A673 (cell line): ENCODE data around the gene EPS15. TPM values are rescaled to one million over a fixed set of nuclear protein-coding genes. Genes with fewer than 3 reads are reported as not detected.

ENCODE experiments used
- BruUV-seq: library from RNA; stranded (reverse); fragments of 400-500 nt; replicated peaks from 2 replicates; lab custom pipeline; 2021; lab: Mats Ljungman, UMichigan
- CTCF ChIA-PET: fragments of 300-600 bp; sonication (Branson Sonifier 250); formaldehyde crosslinking; loops from one replicate; lab custom pipeline; 2022; ENCODE audit warnings: antibody characterized with exemption; lab: Charles Lee
- POLR2A ChIA-PET: fragments of 300-600 bp; sonication (Branson Sonifier 250); formaldehyde crosslinking; loops from one replicate; lab custom pipeline; 2022; ENCODE audit warnings: antibody characterized with exemption; ENCODE audit not compliant: low non-redundant PET; lab: Charles Lee
- DNase-seq: peaks from one replicate; pipeline ENCODE4 v3.0.0-alpha.2; 2015; ENCODE audit warnings: low spot score
- H3K27ac ChIP-seq: fragments of 200-600 bp; sonication (generic); 2 replicates; pipeline ENCODE4 v1.5.1; 2016; ENCODE audit warnings: mixed run types, low read depth, mild to moderate bottlenecking, mixed read lengths, antibody characterized with exemption, low read length; ENCODE audit not compliant: poor library complexity, severe bottlenecking
- H3K27me3 ChIP-seq: fragments of 200-600 bp; sonication (generic); replicated peaks from 2 replicates; pipeline ENCODE4 v1.6.1; 2017; ENCODE audit warnings: mixed run types, low read depth, mild to moderate bottlenecking, mixed read lengths, antibody characterized with exemption, low read length; ENCODE audit not compliant: insufficient read depth, poor library complexity
- H3K36me3 ChIP-seq: fragments of 200-600 bp; sonication (generic); 2 replicates; pipeline ENCODE4 v1.6.1; 2016; ENCODE audit warnings: mixed run types, mild to moderate bottlenecking, mixed read lengths, antibody characterized with exemption, low read length; ENCODE audit not compliant: insufficient read depth, poor library complexity, severe bottlenecking
- H3K4me1 ChIP-seq: fragments of 200-600 bp; sonication (generic); 2 replicates; pipeline ENCODE4 v1.6.1; 2017; ENCODE audit warnings: mixed run types, mild to moderate bottlenecking, mixed read lengths, antibody characterized with exemption, low read length; ENCODE audit not compliant: insufficient read depth, poor library complexity, severe bottlenecking
- H3K4me3 ChIP-seq: fragments of 200-600 bp; sonication (generic); 2 replicates; pipeline ENCODE4 v1.5.1; 2016; ENCODE audit warnings: low read depth, mixed run types, mild to moderate bottlenecking, mixed read lengths, low read length; ENCODE audit not compliant: poor library complexity, severe bottlenecking
- H3K9me3 ChIP-seq: fragments of 200-600 bp; sonication (generic); 2 replicates; pipeline ENCODE4 v1.6.1; 2016; ENCODE audit warnings: mixed run types, low read depth, mild to moderate bottlenecking, mixed read lengths, antibody characterized with exemption, low read length; ENCODE audit not compliant: poor library complexity, severe bottlenecking
- CTCF ChIP-seq: fragments of 300-800, 200-600 bp; sonication (generic); conservative IDR thresholded peaks from 2 replicates; pipeline ENCODE4 v1.5.1; 2017; ENCODE audit warnings: low read depth, mild to moderate bottlenecking, antibody characterized with exemption, low read length, moderate library complexity, mixed read lengths
- EZH2 ChIP-seq: fragments of 200-600 bp; sonication (generic); IDR thresholded peaks from 2 replicates; pipeline ENCODE4 v1.6.1; 2017; ENCODE audit warnings: borderline replicate concordance, low read depth, mild to moderate bottlenecking, mixed read lengths, antibody characterized with exemption, low read length; ENCODE audit not compliant: poor library complexity, severe bottlenecking
- intact Hi-C: fragments of 100-400 bp; cut with micrococcal nuclease; formaldehyde crosslinking; loops from one replicate; pipeline ENCODE4 v1.10.0; 2022; ENCODE audit not compliant: unreplicated experiment
- total RNA-seq: library from RNA; stranded (reverse); gene quantifications from 2 replicates; pipeline ENCODE4 v1.2.3, GENCODE V29; 2021

EPS15 gene
- total RNA-seq, 1 experiment from 2014 or later, result 50.6 TPM

- Histone ChIP-seq H3K4me3 (no peak overlapping the region), H3K9me3 (no peaks in the 10 kb centered on the region), H3K27me3 (no peaks in the 10 kb centered on the region), H3K27ac (no peak overlapping the region), H3K4me1 (peaks cover 6% of the 10 kb centered on the region), H3K36me3 (no peaks in the 10 kb centered on the region)
- ChIA-PET POLR2A (interaction anchor here (0.7 kb wide), 1 partner anchor 428 kb away, joined by 6 read pairs; no protein-coding TSS in a partner anchor), CTCF (interaction anchor here (1.1 kb wide), 1 partner anchor 193 kb away, joined by 4 read pairs; no protein-coding TSS in a partner anchor)
- intact Hi-C loops, result loop anchor here (2.0 to 10.0 kb wide), 2 partner anchors 193 to 423 kb away; no protein-coding TSS in a partner anchor
- no TSS peak for BruUV-seq
- TF ChIP-seq EZH2 (no peak), CTCF (peak; percentile 64)
- peak; percentile 72 for DNase-seq
Observed at GRCh38 chr1:51341876-51342496, 177.1 kb downstream of the EPS15 start.

GRCh38 chr1:51340380-51340779, 178.7 kb downstream of the EPS15 start:
- intact Hi-C loops, result loop anchor here (10.0 kb wide), 1 partner anchor 424 kb away; no protein-coding TSS in a partner anchor
- Histone ChIP-seq H3K36me3 (no peaks in the 10 kb centered on the region), H3K27me3 (no peaks in the 10 kb centered on the region), H3K9me3 (no peaks in the 10 kb centered on the region), H3K4me3 (no peak overlapping the region), H3K4me1 (peaks cover 6% of the 10 kb centered on the region), H3K27ac (no peak overlapping the region)
- no TSS peak for BruUV-seq
- CTCF ChIA-PET, result no interaction called here
- POLR2A ChIA-PET, result interaction anchor here (0.6 kb wide), 1 partner anchor 175 kb away, joined by 7 read pairs; no protein-coding TSS in a partner anchor
- peak; percentile 43 for DNase-seq
- TF ChIP-seq CTCF (no peak), EZH2 (no peak)

GRCh38 chr1:51336711-51337110, 182.4 kb downstream of the EPS15 start:
- H3K36me3 ChIP-seq, result no peaks in the 10 kb centered on the region
- TF ChIP-seq CTCF, result no peak
- TF ChIP-seq EZH2, result no peak
- ChIA-PET CTCF (no interaction called here), POLR2A (no interaction called here)
- intact Hi-C loops, result no loop called here
- BruUV-seq, result no TSS peak
- no peak overlapping the region for H3K4me3 ChIP-seq
- H3K4me1 ChIP-seq, result peaks cover 6% of the 10 kb centered on the region
- DNase-seq, result no peak
- H3K27ac ChIP-seq, result no peak overlapping the region
- H3K27me3 ChIP-seq, result no peaks in the 10 kb centered on the region
- no peaks in the 10 kb centered on the region for H3K9me3 ChIP-seq
